Right forelimb (tissue), 1 donor: ENCODE measurements around the gene ZNF628.
"Not testable (repeated sequence)": the region's sequence is repeated elsewhere in the genome, so short reads cannot be mapped to it uniquely, and the experiment has no call there.

ENCODE experiments used
- DNase-seq: peaks from one replicate; pipeline ENCODE4 v3.0.0-alpha.2; 2018

The ZNF628 gene

GRCh38 chr19:55476100-55476775 lies at the start of gene ZNF628:
ZNF628 (plus strand) TSS chr19:55476617; CDS start chr19:55479911, 3,294 bp downstream.
- peak; percentile 99 for DNase-seq

GRCh38 chr19:55431183-55431582 lies 45.2 kb upstream of the ZNF628 start:
- no peak for DNase-seq

GRCh38 chr19:55432241-55432959 lies 44.0 kb upstream of the ZNF628 start:
- DNase-seq, result no peak

- no peak for DNase-seq
Observed at GRCh38 chr19:55433292-55433691, 43.1 kb upstream of the ZNF628 start.

- no peak for DNase-seq
Observed at GRCh38 chr19:55434356-55434919, 42.0 kb upstream of the ZNF628 start.

GRCh38 chr19:55435020-55435419 lies 41.4 kb upstream of the ZNF628 start:
- DNase-seq, result no peak

GRCh38 chr19:55436847-55437246 lies 39.6 kb upstream of the ZNF628 start:
- no peak for DNase-seq

- DNase-seq, result peak; percentile 81
Observed at GRCh38 chr19:55437410-55437809, 39.0 kb upstream of the ZNF628 start.

GRCh38 chr19:55439052-55439451 lies 37.4 kb upstream of the ZNF628 start:
- no peak for DNase-seq

GRCh38 chr19:55440411-55441105 lies 35.9 kb upstream of the ZNF628 start:
- no peak for DNase-seq

- no peak for DNase-seq
Observed at GRCh38 chr19:55441319-55441691, 35.1 kb upstream of the ZNF628 start.

GRCh38 chr19:55441692-55442321 lies 34.6 kb upstream of the ZNF628 start:
- no peak for DNase-seq

- DNase-seq, result no peak
Observed at GRCh38 chr19:55442372-55442961, 34.0 kb upstream of the ZNF628 start.

GRCh38 chr19:55443045-55443823 lies 33.2 kb upstream of the ZNF628 start, which contains the start of gene SHISA7:
SHISA7 (minus strand) TSS chr19:55443300; CDS start chr19:55442863, 437 bp downstream.
- DNase-seq, result no peak

GRCh38 chr19:55443824-55444480 lies 32.5 kb upstream of the ZNF628 start:
- no peak for DNase-seq

GRCh38 chr19:55444646-55445045 lies 31.8 kb upstream of the ZNF628 start:
- no peak for DNase-seq

- no peak for DNase-seq
Observed at GRCh38 chr19:55446060-55446459, 30.4 kb upstream of the ZNF628 start.

GRCh38 chr19:55447421-55448174 lies 28.8 kb upstream of the ZNF628 start:
- no peak for DNase-seq

- DNase-seq, result not testable (repeated sequence)
Observed at GRCh38 chr19:55448175-55448490, 28.3 kb upstream of the ZNF628 start.

GRCh38 chr19:55449469-55449868 lies 26.9 kb upstream of the ZNF628 start:
- no peak for DNase-seq
